Measurements from ENCODE around the gene ZNF445. TPM values are rescaled to one million over a fixed set of nuclear protein-coding genes. Genes with fewer than 3 reads are reported as not detected.
"Not testable (repeated sequence)": the region's sequence is repeated elsewhere in the genome, so short reads cannot be mapped to it uniquely, and the experiment has no call there.

The ZNF445 gene
- total RNA-seq, 2 experiments from 2014 or later = 17.8 to 19.6 TPM

GRCh38 chr3:44503178-44503577 is 25.7 kb upstream of the ZNF445 start:
- H3K27ac Mint-ChIP-seq, H3K27me3 Mint-ChIP-seq, DNase-seq, POLR2A ChIA-PET, H3K4me1 Mint-ChIP-seq, CTCF ChIA-PET, H3K4me3 Mint-ChIP-seq: not testable (repeated sequence)
- H3K36me3 Mint-ChIP-seq (ENCODE audit: low read depth) = peaks cover 82% of the 10 kb centered on the region
- peaks cover 58% of the 10 kb centered on the region for H3K9me3 Mint-ChIP-seq

GRCh38 chr3:44501971-44502370 is 24.5 kb upstream of the ZNF445 start:
- DNase-seq = no peak
- no peaks in the 10 kb centered on the region for H3K27me3 Mint-ChIP-seq
- H3K4me1 Mint-ChIP-seq = peaks cover 2% of the 10 kb centered on the region
- CTCF ChIA-PET = no interaction called here
- peaks cover 85% of the 10 kb centered on the region for H3K36me3 Mint-ChIP-seq (ENCODE audit: low read depth)
- no peak overlapping the region for H3K4me3 Mint-ChIP-seq
- POLR2A ChIA-PET = no interaction called here
- H3K9me3 Mint-ChIP-seq = peaks cover 65% of the 10 kb centered on the region
- no peak overlapping the region for H3K27ac Mint-ChIP-seq

- DNase-seq, H3K4me3 Mint-ChIP-seq, H3K4me1 Mint-ChIP-seq, H3K27me3 Mint-ChIP-seq, CTCF ChIA-PET, POLR2A ChIA-PET, H3K27ac Mint-ChIP-seq: not testable (repeated sequence)
- H3K36me3 Mint-ChIP-seq (ENCODE audit: low read depth) = peaks cover 75% of the 10 kb centered on the region
- peaks cover 57% of the 10 kb centered on the region for H3K9me3 Mint-ChIP-seq
Observed at GRCh38 chr3:44499899-44500168, 22.4 kb upstream of the ZNF445 start.

GRCh38 chr3:44499149-44499898 is 21.9 kb upstream of the ZNF445 start:
- no peaks in the 10 kb centered on the region for H3K4me1 Mint-ChIP-seq
- DNase-seq = no peak
- peaks cover 59% of the 10 kb centered on the region for H3K9me3 Mint-ChIP-seq
- ChIA-PET CTCF (no interaction called here), POLR2A (no interaction called here)
- H3K4me3 Mint-ChIP-seq = no peak overlapping the region
- no peaks in the 10 kb centered on the region for H3K27me3 Mint-ChIP-seq
- H3K27ac Mint-ChIP-seq = no peak overlapping the region
- H3K36me3 Mint-ChIP-seq (ENCODE audit: low read depth) = peaks cover 79% of the 10 kb centered on the region

GRCh38 chr3:44495636-44496415 is 18.4 kb upstream of the ZNF445 start:
- Mint-ChIP-seq H3K9me3 (peaks cover 58% of the 10 kb centered on the region), H3K27ac (no peak overlapping the region), H3K27me3 (no peaks in the 10 kb centered on the region), H3K36me3 (ENCODE audit: low read depth) (peaks cover 77% of the 10 kb centered on the region), H3K4me3 (no peak overlapping the region), H3K4me1 (no peaks in the 10 kb centered on the region)
- no peak for DNase-seq
- ChIA-PET CTCF (no interaction called here), POLR2A (no interaction called here)

GRCh38 chr3:44492496-44492895 is 15.0 kb upstream of the ZNF445 start:
- CTCF ChIA-PET = no interaction called here
- H3K27me3 Mint-ChIP-seq = no peaks in the 10 kb centered on the region
- no peaks in the 10 kb centered on the region for H3K4me1 Mint-ChIP-seq
- peaks cover 55% of the 10 kb centered on the region for H3K36me3 Mint-ChIP-seq (ENCODE audit: low read depth)
- no peak overlapping the region for H3K27ac Mint-ChIP-seq
- no peak overlapping the region for H3K4me3 Mint-ChIP-seq
- DNase-seq = no peak
- peaks cover 42% of the 10 kb centered on the region for H3K9me3 Mint-ChIP-seq
- POLR2A ChIA-PET = no interaction called here

GRCh38 chr3:44482721-44483120 is 5.3 kb upstream of the ZNF445 start:
- Mint-ChIP-seq H3K9me3 (peaks cover 21% of the 10 kb centered on the region), H3K36me3 (ENCODE audit: low read depth) (peaks cover 6% of the 10 kb centered on the region), H3K4me3 (no peak overlapping the region), H3K4me1 (peaks cover 3% of the 10 kb centered on the region), H3K27me3 (no peaks in the 10 kb centered on the region), H3K27ac (no peak overlapping the region)
- DNase-seq = no peak
- ChIA-PET POLR2A (no interaction called here), CTCF (no interaction called here)

- Mint-ChIP-seq H3K9me3 (peaks cover 2% of the 10 kb centered on the region), H3K27me3 (no peaks in the 10 kb centered on the region), H3K4me3 (peak overlapping the region; percentile 31), H3K36me3 (ENCODE audit: low read depth) (peaks cover 4% of the 10 kb centered on the region), H3K27ac (no peak overlapping the region), H3K4me1 (peaks cover 19% of the 10 kb centered on the region)
- DNase-seq = no peak
- ChIA-PET POLR2A (interaction anchor here (1.0 to 2.6 kb wide), 3 partner anchors 32 to 140 kb away, joined by 5 to 19 read pairs (median 16); partner anchors contain the start of gene TCAIM), CTCF (no interaction called here)
Observed at GRCh38 chr3:44478606-44479094, 1.2 kb upstream of the ZNF445 start.

GRCh38 chr3:44478055-44478468 is 592 bp upstream of the ZNF445 start:
- DNase-seq = no peak
- peak overlapping the region; percentile 76 for H3K27ac Mint-ChIP-seq
- peaks cover 19% of the 10 kb centered on the region for H3K4me1 Mint-ChIP-seq
- ChIA-PET CTCF (interaction anchor here (1.2 kb wide), 1 partner anchor 33 kb away, joined by 7 read pairs; no protein-coding TSS in a partner anchor), POLR2A (interaction anchor here (0.6 to 2.6 kb wide), 7 partner anchors 33 to 285 kb away, joined by 3 to 19 read pairs (median 4); partner anchors contain the start of genes TCAIM, ZKSCAN7 and ZNF197)
- no peaks in the 10 kb centered on the region for H3K9me3 Mint-ChIP-seq
- peaks cover 4% of the 10 kb centered on the region for H3K36me3 Mint-ChIP-seq (ENCODE audit: low read depth)
- H3K27me3 Mint-ChIP-seq = no peaks in the 10 kb centered on the region
- H3K4me3 Mint-ChIP-seq = peak overlapping the region; percentile 90

- peak overlapping the region; percentile 78 for H3K27ac Mint-ChIP-seq
- POLR2A ChIA-PET = interaction anchor here (0.6 to 2.6 kb wide), 3 partner anchors 14 to 138 kb away, joined by 3 to 19 read pairs (median 3); partner anchors contain the start of gene TCAIM
- CTCF ChIA-PET = no interaction called here
Observed at GRCh38 chr3:44476963-44477311, 533 bp downstream of the ZNF445 start.

GRCh38 chr3:44476181-44476611 is 1.3 kb downstream of the ZNF445 start:
- peak overlapping the region; percentile 78 for H3K27ac Mint-ChIP-seq
- H3K36me3 Mint-ChIP-seq (ENCODE audit: low read depth) = peaks cover 16% of the 10 kb centered on the region
- H3K4me1 Mint-ChIP-seq = peaks cover 25% of the 10 kb centered on the region
- DNase-seq = no peak
- ChIA-PET POLR2A (interaction anchor here (0.5 to 2.6 kb wide), 3 partner anchors 35 to 857 kb away, joined by 3 to 19 read pairs (median 4); partner anchors contain the start of gene TCAIM), CTCF (interaction anchor here (0.6 kb wide), 1 partner anchor 1402 kb away, joined by 3 read pairs; no protein-coding TSS in a partner anchor)
- peak overlapping the region; percentile 90 for H3K4me3 Mint-ChIP-seq
- no peaks in the 10 kb centered on the region for H3K9me3 Mint-ChIP-seq
- no peaks in the 10 kb centered on the region for H3K27me3 Mint-ChIP-seq

More at GRCh38 chr3:44476963-44477311, 533 bp downstream of the ZNF445 start:
- no peak for DNase-seq
- Mint-ChIP-seq H3K4me1 (peaks cover 22% of the 10 kb centered on the region), H3K36me3 (ENCODE audit: low read depth) (peaks cover 8% of the 10 kb centered on the region), H3K9me3 (no peaks in the 10 kb centered on the region), H3K27me3 (no peaks in the 10 kb centered on the region), H3K4me3 (peak overlapping the region; percentile 90)

- H3K27me3 Mint-ChIP-seq, H3K4me3 Mint-ChIP-seq, H3K9me3 Mint-ChIP-seq, POLR2A ChIA-PET, DNase-seq, CTCF ChIA-PET, H3K27ac Mint-ChIP-seq: not testable (repeated sequence)
- peaks cover 29% of the 10 kb centered on the region for H3K36me3 Mint-ChIP-seq (ENCODE audit: low read depth)
- H3K4me1 Mint-ChIP-seq = peaks cover 29% of the 10 kb centered on the region
Observed at GRCh38 chr3:44474886-44475285, 2.6 kb downstream of the ZNF445 start.

- no peak overlapping the region for H3K27ac Mint-ChIP-seq
- DNase-seq = no peak
- no peaks in the 10 kb centered on the region for H3K9me3 Mint-ChIP-seq
- H3K27me3 Mint-ChIP-seq = no peaks in the 10 kb centered on the region
- peaks cover 23% of the 10 kb centered on the region for H3K4me1 Mint-ChIP-seq
- H3K36me3 Mint-ChIP-seq (ENCODE audit: low read depth) = peaks cover 50% of the 10 kb centered on the region
- H3K4me3 Mint-ChIP-seq = no peak overlapping the region
- CTCF ChIA-PET = no interaction called here
- POLR2A ChIA-PET = interaction anchor here (0.7 kb wide), 1 partner anchor 12 kb away, joined by 3 read pairs; no protein-coding TSS in a partner anchor
Observed at GRCh38 chr3:44470430-44470829, 7.0 kb downstream of the ZNF445 start.
